Esophagus squamous epithelium (tissue), 5 donors: Measurements from ENCODE around the gene INTS1. TPM values are rescaled to one million over a fixed set of nuclear protein-coding genes. Genes with fewer than 3 reads are reported as not detected.
A peak's percentile ranks its signal among the peaks of the same experiment; 100 is the strongest.

Experiments used
- DNase-seq: peaks from one replicate; lab custom pipeline; 2025; lab: John Stamatoyannopoulos, UW
- H3K27ac ChIP-seq, 4 donors: fragments of 200-600 bp; sonication (generic); one replicate each; pipeline ENCODE4 v1.5.1; 2016 to 2019; ENCODE audit warnings: mild to moderate bottlenecking in 1 of 4
- H3K27me3 ChIP-seq, 4 donors: fragments of 200-600 bp; sonication (generic); 1 replicate in 3 of 4; 2 replicates in 1 of 4; pipeline versions ENCODE4 v1.5.1 to v1.6.0; 2017 to 2021; ENCODE audit warnings: antibody characterized with exemption in 1 of 4
- H3K36me3 ChIP-seq, 3 donors: fragments of 200-600 bp; sonication (generic); one replicate each; pipeline ENCODE4 v1.5.1; 2016 to 2019
- H3K4me1 ChIP-seq, 3 donors: fragments of 200-600 bp; sonication (generic); one replicate each; pipeline ENCODE4 v1.5.1; 2017 to 2019
- H3K4me3 ChIP-seq, 4 donors: fragments of 200-600 bp; sonication (generic); 1 replicate in 3 of 4; 2 replicates in 1 of 4; pipeline ENCODE4 v1.5.1; 2016 to 2019; ENCODE audit warnings: mild to moderate bottlenecking in 2 of 4, moderate library complexity in 1 of 4
- H3K9me3 ChIP-seq, 3 donors: fragments of 200-600 bp; sonication (generic); one replicate each; pipeline ENCODE4 v1.5.1; 2016 to 2019
- POLR2A ChIP-seq, 4 donors: fragments of 450-650 bp; IDR thresholded peaks; one replicate each; pipeline ENCODE4 v1.6.1; 2017; ENCODE audit warnings: antibody characterized with exemption in 4 of 4, mild to moderate bottlenecking in 4 of 4, moderate library complexity in 3 of 4
- WGBS, 2 donors: methylation state at CpG; one replicate each; pipeline ENCODE4 v1.1.5; 2018; 5-methylcytosine and 5-hydroxymethylcytosine counted together
- intact Hi-C: fragments of 100-400 bp; cut with DNase I; formaldehyde crosslinking; loops from one replicate; pipeline ENCODE4 v1.15.0; 2022
- total RNA-seq, 4 donors: library from RNA; depleted of rRNA; stranded (reverse); fragments of >200 nt; gene quantifications; one replicate each; pipeline ENCODE4 v1.1.0, GENCODE V29; 2016
- TF ChIP-seq, protein P1 (sequence below), 6 experiments: fragments of 450-650 bp in 4 of 6; fragments of 200-600 bp in 2 of 6; sonication (generic) in 2 of 6; IDR thresholded peaks; one replicate each; pipeline ENCODE4 v1.5.1; 2016 to 2019; ENCODE audit warnings: antibody characterized with exemption in 6 of 6, mild to moderate bottlenecking in 4 of 6, moderate library complexity in 4 of 6
- donor health status: DM: yes; HTN: yes; CAD: no.

INTS1 gene
- total RNA-seq, 4 donors from 2014 or later: 27.8 to 45.3 (median 36.6) TPM

DNA sequence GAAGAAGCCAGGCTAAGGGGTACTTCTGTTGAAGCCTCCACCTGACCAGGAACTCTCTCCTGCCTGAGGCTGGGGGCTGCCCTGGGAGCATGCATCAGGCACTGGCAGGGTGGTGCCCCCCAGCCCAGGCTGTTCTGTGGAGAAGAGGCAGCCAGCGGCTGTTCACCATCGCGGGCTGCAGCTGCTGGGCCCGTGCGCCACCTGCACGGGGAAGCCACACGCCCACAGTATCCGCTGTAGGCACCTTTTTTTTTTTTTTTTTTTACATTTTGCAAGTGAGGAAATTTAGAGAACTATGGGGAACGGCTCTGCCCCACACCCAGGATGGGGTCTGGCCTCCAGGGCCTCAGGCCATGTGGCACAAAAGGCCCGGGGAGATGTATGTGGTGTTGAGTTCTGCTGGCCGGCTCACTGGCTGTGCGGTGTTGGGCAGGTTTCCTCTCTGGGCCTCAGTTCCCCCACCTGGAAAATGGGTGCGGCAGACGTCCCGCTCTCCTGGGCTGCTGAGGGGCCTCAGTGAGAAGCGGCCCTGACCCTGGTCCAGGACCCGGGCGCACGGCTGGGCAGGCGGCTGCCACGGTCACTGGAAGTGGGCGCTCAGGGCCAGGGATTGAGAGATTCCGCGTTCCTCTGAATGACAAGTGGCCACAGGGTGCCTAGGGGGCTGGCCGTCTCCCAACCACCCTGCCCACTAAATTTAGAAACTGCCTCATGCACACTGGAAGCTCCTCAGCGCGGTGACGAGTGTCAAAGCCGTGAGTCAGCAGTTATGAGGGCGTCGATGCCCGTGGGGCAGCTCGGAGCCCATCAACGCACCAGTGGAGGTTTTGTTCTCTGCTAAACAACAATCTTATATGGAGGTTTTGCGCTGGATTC is 8.8 kb upstream of the INTS1 start:
- H3K36me3 ChIP-seq: no peaks in the 10 kb centered on the region
- H3K4me3 ChIP-seq: peak overlapping the region in 1 of 4 donors; percentile 39
- peaks cover 4 to 27% (median 12%) of the 10 kb centered on the region in 3 donors for H3K4me1 ChIP-seq
- intact Hi-C loops: no loop called here
- no peak for DNase-seq
- WGBS, 2 donors: 39 to 51% methylated on average over 5 to 6 of the region's 35 CpGs
- H3K27ac ChIP-seq: peak overlapping the region; percentile 63 to 85 (median 83)
- no peaks in the 10 kb centered on the region for H3K9me3 ChIP-seq
- peaks cover 0 to 10% (median 0%) of the 10 kb centered on the region in 4 donors for H3K27me3 ChIP-seq
- TF ChIP-seq, protein P1, sequence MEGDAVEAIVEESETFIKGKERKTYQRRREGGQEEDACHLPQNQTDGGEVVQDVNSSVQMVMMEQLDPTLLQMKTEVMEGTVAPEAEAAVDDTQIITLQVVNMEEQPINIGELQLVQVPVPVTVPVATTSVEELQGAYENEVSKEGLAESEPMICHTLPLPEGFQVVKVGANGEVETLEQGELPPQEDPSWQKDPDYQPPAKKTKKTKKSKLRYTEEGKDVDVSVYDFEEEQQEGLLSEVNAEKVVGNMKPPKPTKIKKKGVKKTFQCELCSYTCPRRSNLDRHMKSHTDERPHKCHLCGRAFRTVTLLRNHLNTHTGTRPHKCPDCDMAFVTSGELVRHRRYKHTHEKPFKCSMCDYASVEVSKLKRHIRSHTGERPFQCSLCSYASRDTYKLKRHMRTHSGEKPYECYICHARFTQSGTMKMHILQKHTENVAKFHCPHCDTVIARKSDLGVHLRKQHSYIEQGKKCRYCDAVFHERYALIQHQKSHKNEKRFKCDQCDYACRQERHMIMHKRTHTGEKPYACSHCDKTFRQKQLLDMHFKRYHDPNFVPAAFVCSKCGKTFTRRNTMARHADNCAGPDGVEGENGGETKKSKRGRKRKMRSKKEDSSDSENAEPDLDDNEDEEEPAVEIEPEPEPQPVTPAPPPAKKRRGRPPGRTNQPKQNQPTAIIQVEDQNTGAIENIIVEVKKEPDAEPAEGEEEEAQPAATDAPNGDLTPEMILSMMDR (IDR thresholded peaks at IDR 0.05): no peak
- TF ChIP-seq POLR2A (IDR thresholded peaks at IDR 0.05): no peak

DNA sequence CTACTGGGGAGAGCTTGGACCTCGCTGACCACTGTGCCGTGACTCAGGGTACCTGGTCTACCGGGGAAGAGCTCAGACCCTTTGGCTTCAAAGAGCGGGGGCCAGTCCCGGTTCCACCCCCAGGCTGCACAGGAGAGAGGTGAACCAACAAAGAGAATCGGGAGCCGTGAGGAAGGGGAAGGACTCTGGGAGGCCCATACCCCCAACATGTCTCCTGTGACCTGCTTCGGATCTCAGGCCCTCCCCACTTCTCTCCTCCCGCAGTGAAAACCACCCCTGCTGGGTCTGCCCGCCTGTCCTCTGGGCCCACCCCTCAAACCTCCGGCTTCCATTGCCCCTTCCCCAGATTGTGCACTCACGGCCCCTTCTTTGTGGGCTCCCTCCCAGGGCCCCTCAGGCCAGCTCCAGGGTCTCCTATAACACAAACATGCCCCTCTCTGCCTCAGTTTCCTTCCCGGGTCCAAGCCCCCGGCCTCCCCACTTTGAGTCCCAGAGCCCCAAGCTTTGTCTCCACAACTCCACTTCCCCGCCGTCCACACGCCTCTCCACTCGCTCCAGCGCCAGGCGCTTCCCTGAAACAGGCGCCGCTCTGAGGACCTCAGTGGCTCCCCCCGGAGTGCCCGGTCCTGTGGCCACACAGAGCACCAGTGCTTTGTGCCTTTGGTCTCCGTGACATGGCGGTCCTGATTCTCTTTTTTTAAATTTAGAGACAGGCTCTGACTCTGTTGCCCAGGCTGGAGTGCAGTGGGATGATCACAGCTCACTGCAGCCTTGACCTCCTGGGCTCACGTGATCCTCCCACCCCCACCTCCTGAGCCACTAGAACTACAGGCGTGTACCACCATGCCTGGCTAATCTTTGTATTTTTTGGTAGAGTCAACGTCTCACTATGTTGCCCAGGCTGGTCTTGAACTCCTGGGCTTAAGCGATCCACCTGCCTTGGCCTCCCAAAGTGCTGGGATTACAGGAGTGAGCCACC is 7.5 kb upstream of the INTS1 start:
- no peak for DNase-seq
- no peak overlapping the region for H3K4me3 ChIP-seq
- H3K4me1 ChIP-seq: peaks cover 4 to 35% (median 12%) of the 10 kb centered on the region in 3 donors
- TF ChIP-seq POLR2A (IDR thresholded peaks at IDR 0.05): no peak
- TF ChIP-seq, protein P1 (IDR thresholded peaks at IDR 0.05): no peak
- H3K27ac ChIP-seq: no peak overlapping the region
- intact Hi-C loops: no loop called here
- no peaks in the 10 kb centered on the region for H3K9me3 ChIP-seq
- WGBS, 2 donors: 72 to 86% methylated on average over 18 to 21 of the region's 30 CpGs
- H3K36me3 ChIP-seq: no peaks in the 10 kb centered on the region
- H3K27me3 ChIP-seq: peaks cover 0 to 10% (median 0%) of the 10 kb centered on the region in 4 donors

DNA sequence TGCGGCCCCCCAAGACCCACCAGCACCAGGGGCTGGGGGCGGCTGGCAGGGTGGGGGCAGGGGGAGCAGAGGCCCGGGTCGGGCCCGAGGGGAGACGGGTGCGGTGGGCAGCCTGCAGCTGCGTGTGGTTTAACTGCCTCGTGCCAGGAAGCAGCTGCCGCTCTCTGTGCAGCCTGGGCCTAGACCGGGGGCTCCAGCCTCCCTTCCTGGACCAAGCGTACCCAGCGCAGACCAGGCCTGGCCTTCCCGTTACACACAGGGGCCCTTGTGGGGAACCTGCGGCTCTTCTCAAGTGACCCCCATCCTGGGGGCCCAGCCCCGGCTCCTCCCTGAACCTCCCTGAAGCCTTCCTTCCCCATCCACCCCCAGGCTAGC is 6.6 kb upstream of the INTS1 start:
- intact Hi-C loops: no loop called here
- Histone ChIP-seq H3K36me3 (no peaks in the 10 kb centered on the region), H3K27me3 (peaks cover 0 to 9% (median 0%) of the 10 kb centered on the region in 4 donors), H3K9me3 (no peaks in the 10 kb centered on the region), H3K4me1 (peaks cover 4 to 43% (median 12%) of the 10 kb centered on the region in 3 donors), H3K4me3 (no peak overlapping the region), H3K27ac (no peak overlapping the region)
- no peak for DNase-seq
- TF ChIP-seq, protein P1 (IDR thresholded peaks at IDR 0.05): no peak
- TF ChIP-seq POLR2A (IDR thresholded peaks at IDR 0.05): no peak
- 40 to 75% methylated on average over 1 to 6 of the region's 16 CpGs for WGBS, 2 donors

DNA sequence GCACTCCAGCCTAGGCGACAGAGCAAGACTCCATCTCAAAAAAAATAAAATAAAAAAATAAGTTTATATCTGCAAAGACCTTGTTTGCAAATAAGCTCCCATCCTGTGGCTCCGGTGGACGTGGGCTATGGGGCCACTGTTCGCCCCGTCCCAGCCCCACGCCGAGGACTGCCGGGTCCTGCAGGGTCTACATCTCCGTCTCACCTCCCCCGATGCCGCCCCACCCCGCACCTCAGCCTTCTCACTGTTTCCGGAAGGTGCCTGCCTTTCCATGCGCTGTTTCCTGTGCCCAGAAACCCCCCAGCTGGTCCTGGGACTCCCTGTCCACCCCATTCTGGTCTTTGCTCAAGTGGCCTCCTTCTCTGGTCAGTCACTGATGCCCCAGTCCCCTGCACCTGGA is 5.0 kb upstream of the INTS1 start:
- Histone ChIP-seq H3K4me3 (no peak overlapping the region), H3K27me3 (peaks cover 0 to 7% (median 0%) of the 10 kb centered on the region in 4 donors), H3K9me3 (no peaks in the 10 kb centered on the region), H3K27ac (no peak overlapping the region), H3K36me3 (no peaks in the 10 kb centered on the region), H3K4me1 (peaks cover 4 to 48% (median 12%) of the 10 kb centered on the region in 3 donors)
- intact Hi-C loops: no loop called here
- no peak for TF ChIP-seq POLR2A (IDR thresholded peaks at IDR 0.05)
- TF ChIP-seq, protein P1 (IDR thresholded peaks at IDR 0.05): no peak
- 86 to 87% methylated on average over 14 of the region's 14 CpGs for WGBS, 2 donors
- DNase-seq: no peak
